Testis (tissue), 2 donors: Measurements from ENCODE around the gene IL36G.
"Not testable (repeated sequence)": the region's sequence is repeated elsewhere in the genome, so short reads cannot be mapped to it uniquely, and the experiment has no call there.

Source experiments
- CTCF ChIP-seq, 3 experiments: fragments of 450-650 bp in 2 of 3; fragments of 200-600 bp in 1 of 3; sonication (generic) in 1 of 3; IDR thresholded peaks; one replicate each; pipeline ENCODE4 v1.5.1; 2016 to 2019; ENCODE audit warnings: antibody characterized with exemption in 3 of 3, mild to moderate bottlenecking in 2 of 3, moderate library complexity in 1 of 3
- POLR2A ChIP-seq: fragments of 450-650 bp; IDR thresholded peaks from one replicate; pipeline ENCODE4 v1.6.1; 2017; ENCODE audit warnings: antibody characterized with exemption, mild to moderate bottlenecking, moderate library complexity

GRCh38 chr2:112934117-112934516 is 43.7 kb upstream of the IL36G start:
- not testable (repeated sequence) for TF ChIP-seq POLR2A; CTCF (IDR thresholded peaks at IDR 0.05)
